ENCODE data around the gene C19orf12.
"Not testable (repeated sequence)": the region's sequence is repeated elsewhere in the genome, so short reads cannot be mapped to it uniquely, and the experiment has no call there.

C19orf12 gene

DNA sequence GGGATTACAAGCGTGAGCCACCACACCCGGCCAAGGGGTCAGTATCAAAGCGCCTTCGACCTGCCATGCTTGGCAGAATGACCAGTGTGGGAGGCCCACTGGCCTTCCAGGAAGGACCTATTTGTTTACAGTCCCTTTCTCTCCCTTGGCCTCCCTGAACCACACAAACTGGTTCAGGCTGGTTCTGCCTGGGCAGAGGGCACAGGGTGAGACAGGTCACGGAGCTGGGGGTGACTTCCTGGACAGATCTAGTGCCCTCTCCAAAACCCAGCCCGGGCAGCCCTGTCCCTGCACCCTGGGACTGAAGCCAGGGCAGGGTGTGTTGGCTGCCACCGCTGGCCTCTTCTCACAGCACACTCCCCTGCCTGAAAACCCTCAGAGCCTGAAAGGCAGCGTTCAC is 38.5 kb downstream of the C19orf12 start:
- DNase-seq (ENCODE audit: low read depth), result no peak

- no peak for DNase-seq (ENCODE audit: low read depth)
These were observed 39.3 kb downstream of the C19orf12 start for GRCh38 chr19:29675650-29676186.

DNA sequence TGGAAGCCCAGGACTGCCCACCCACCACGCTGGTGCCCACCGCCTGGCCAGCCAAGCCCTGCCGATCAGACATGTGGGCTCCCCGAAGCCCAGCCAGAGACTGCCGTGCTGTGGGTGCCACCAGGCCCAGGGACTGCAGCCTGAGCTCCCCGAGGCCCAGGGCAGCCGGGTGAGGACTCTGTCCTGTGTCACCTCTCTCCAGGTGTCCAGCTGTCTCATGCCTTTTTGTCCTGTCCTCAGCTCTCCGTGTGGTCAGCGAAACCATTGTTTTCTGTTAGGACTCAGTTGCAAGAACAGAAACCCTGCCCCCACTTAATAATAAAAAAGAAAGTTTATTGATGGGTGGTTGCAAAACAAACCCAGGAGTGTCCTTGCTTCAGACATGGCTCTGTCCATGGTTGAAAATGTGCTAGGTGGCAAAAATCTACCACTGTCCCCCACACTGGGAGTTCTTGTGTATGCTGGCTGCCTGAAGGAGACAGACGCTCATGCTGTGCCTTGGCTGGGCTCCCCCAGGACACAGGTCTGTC is 39.9 kb downstream of the C19orf12 start:
- DNase-seq (ENCODE audit: low read depth), result no peak

DNA sequence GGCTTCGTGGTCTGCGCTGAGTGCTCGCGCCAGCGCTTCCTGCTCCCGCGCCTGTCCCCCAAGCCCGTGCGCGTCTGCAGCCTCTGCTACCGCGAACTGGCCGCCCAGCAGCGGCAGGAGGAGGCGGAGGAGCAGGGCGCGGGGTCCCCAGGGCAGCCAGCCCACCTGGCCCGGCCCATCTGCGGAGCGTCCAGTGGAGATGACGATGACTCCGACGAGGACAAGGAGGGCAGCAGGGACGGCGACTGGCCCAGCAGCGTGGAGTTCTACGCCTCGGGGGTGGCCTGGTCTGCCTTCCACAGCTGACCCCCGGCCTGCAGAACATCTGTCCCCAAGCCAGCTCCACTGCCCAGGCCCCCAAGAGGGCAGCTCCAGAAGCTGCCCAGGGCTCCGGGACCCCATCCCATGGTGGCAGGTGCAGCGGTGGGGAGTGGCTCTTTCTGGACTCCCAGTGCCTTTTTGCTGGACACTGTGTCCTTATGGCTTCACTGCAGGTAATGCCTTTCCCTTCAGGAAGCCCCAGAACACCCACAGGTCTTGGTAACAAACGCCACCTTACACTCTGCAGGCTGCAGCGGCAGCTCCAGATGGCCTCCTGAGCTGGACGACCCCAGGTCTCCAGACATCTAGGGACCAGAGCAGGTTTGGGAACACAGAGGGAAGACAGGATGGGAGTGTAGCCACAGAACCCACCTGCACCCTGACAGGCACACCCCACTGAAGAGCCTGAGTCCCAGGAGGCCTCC is 40.5 kb downstream of the C19orf12 start:
- no peak for DNase-seq (ENCODE audit: low read depth)

DNA sequence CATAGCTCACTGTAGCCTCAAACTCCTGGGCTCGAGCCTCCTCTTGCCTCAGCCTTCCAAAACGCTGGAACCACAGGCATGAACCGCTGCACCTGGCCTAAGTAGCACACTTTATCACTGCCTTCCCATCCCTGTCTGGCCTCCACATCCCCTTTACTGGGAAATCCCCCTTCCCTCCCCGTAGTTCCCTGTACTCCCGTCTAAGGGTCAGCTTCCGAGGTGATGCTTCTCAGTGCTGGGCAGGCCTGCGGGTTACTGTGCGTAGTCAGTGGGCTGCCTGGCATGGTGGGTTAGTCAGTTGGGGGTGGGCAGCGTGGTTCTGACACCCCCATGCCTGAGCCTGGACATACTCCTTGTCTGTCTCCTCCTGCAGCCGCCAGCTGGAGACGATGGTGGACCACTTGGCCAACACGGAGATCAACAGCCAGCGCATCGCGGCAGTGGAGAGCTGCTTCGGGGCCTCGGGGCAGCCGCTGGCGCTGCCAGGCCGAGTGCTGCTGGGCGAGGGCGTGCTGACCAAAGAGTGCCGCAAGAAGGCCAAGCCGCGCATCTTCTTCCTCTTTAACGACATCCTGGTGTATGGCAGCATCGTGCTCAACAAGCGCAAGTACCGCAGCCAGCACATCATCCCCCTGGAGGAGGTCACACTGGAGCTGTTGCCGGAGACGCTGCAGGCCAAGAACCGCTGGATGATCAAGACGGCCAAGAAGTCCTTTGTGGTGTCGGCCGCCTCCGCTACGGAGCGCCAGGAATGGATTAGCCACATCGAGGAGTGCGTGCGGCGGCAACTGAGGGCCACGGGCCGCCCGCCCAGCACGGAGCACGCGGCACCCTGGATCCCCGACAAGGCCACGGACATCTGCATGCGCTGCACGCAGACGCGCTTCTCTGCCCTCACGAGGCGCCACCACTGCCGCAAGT is 41.4 kb downstream of the C19orf12 start:
- no peak for DNase-seq (ENCODE audit: low read depth)

DNA sequence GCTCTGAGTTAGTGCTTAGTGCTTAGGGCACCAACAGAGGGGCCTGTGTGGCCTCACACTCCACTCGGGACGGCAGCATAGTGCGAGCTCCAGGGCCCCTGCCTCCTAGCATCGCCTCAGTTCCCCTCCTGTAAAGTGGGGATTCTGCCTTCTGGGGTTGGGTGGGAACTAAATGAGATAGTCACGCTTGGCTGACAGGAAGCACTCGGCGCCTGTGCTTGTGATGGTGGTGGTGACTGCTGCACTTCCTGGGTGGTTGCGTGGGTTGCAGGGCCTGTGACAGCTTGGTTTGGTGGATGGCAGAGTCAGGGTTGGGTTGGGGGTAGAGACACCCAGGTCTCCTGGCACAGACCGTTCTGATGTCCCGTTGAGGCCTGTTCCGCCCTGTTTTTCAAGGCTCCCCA is 42.1 kb downstream of the C19orf12 start:
- DNase-seq (ENCODE audit: low read depth), result peak; percentile 76

GRCh38 chr19:29672319-29672932 is 42.6 kb downstream of the C19orf12 start:
- DNase-seq (ENCODE audit: low read depth), result no peak

GRCh38 chr19:29671393-29672160 is 43.5 kb downstream of the C19orf12 start:
- DNase-seq (ENCODE audit: low read depth), result peak; percentile 78

DNA sequence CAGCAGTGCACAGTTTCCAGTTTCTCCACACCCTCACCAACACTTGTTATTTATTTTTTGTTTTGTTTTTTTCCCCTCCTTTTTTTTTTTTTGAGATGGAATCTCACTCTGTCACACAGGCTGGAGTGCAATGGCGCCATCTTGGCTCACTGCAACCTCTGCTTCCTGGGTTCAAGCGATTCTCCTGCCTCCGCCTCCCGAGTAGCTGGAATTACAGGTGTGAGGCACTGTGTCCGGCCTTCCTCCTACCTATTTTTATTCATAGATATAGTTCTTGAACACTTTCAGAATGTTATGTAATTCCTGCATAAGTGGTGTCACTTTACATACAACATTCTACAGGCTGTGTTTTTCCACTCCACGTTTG is 44.1 kb downstream of the C19orf12 start:
- not testable (repeated sequence) for DNase-seq (ENCODE audit: low read depth)

GRCh38 chr19:29670255-29670654 is 44.8 kb downstream of the C19orf12 start:
- no peak for DNase-seq (ENCODE audit: low read depth)

GRCh38 chr19:29668746-29669609 is 46.1 kb downstream of the C19orf12 start:
- no peak for DNase-seq (ENCODE audit: low read depth)

DNA sequence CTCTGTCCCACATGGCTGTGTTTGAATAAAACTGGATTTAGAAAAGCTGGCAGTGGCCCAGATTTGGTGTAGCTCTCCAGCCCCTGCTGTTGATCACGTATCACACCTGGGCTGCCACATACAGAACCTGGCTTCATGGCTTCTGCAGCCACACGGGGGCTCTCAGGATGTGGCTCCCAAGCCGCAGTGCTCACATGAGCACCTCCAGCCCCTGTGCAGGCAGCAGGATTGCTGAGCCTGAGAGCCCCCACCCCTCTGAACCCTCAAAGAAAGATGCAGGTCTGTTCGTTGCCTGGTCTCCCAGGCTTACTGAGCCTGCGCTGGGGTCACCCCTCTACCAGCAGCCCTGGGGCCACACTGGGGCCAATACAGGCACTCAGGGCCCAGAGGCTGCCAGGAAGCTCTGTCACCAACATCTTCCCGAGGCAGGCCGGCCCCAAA is 47.1 kb downstream of the C19orf12 start:
- no peak for DNase-seq (ENCODE audit: low read depth)

DNA sequence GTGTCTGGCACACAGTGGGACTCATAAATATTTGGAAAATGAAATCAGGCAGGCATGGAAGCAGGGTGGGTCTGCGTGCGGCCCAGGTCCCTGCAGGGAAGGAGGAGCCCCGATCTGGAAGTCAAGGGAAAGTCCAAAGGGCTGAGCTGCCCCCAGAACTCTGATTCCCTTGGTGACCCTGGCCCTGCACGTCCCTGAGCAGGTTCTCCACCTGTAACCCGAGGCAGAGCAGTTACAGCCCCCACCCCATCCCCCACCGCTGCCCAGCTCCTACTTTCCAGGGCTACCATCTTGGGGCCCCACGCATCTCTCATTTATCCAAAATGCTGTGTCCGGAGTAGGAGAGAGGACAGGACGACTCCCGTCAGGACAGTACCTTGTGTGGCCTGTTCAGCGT is 47.7 kb downstream of the C19orf12 start:
- no peak for DNase-seq (ENCODE audit: low read depth)

- no peak for DNase-seq (ENCODE audit: low read depth)
These were observed 48.3 kb downstream of the C19orf12 start for GRCh38 chr19:29666578-29667386.

- no peak for DNase-seq (ENCODE audit: low read depth)
These were observed 49.1 kb downstream of the C19orf12 start for GRCh38 chr19:29665826-29666577.

DNA sequence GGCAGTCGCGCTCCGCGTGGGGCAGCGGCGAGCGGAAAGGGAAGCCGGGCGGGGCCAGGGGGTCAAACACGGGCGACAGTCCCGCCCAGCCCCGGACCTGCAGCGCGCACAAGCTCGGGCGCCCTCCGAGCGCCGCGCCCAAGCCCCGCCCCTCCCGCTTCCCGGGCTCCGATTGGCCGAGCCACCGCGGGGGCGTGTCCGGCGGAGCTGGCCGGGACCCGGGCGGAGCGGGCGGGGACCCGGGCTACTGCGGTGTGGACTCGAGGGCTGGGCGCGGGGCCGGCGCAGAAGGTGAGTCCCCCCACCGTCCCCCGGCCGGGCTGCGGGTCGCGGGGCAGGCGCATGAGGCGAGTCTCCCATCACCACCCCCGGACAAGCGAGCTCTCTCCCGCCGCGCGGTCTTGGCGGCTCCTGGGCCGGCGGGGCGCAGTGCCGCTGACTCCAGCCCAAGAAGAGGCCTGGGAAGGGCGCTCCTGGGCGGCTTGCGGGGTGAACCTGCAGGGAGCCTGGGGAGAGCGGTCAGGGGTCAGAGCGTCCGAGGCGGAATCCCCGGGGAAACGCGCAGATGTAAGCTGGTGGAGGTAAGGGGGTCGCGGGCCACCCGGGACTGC is 49.7 kb downstream of the C19orf12 start, which contains the start of gene PLEKHF1:
Gene PLEKHF1, plus strand, starts transcription at position 247 of the 611 bp plus-strand sequence. CDS start 8,379 bp downstream, outside the sequence.
- DNase-seq (ENCODE audit: low read depth), result peak; percentile 77

DNA sequence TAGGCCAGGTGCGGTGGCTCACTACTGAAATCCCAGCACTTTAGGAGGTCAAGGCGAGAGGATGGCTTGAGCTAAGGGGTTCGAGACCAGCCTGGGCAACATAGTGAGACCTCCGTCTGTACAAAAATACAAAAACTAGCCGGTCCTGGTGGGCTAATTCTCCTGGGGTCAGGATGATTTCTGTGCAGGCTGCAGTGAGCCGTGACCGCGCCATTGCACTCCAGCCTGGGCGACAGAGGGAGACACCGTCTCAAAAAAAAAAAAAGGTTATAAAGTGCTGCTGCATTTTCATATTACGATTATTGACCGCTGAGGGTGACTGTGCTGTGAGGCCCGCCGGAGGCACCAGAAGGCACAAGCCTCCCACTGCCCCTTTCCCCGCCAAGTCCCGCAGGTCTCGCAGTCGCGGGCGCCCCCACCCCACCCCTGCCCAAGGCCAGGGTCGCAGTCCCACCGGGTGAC is 50.3 kb downstream of the C19orf12 start:
- no peak for DNase-seq (ENCODE audit: low read depth)
